Mucosa of rectum (tissue), 2 donors: ENCODE results near the gene MRPL12.
"Not testable (repeated sequence)": the region's sequence is repeated elsewhere in the genome, so short reads cannot be mapped to it uniquely, and the experiment has no call there.

ENCODE experiments used
- H3K27ac ChIP-seq, 2 donors: one replicate each; pipeline ENCODE4 v1.7.0; 2013; ENCODE audit warnings: inconsistent platforms in 2 of 2, low read depth in 2 of 2, low read length in 2 of 2
- H3K27me3 ChIP-seq, 2 donors: one replicate each; pipeline ENCODE4 v1.7.0; 2013; ENCODE audit warnings: low read length in 2 of 2; ENCODE audit not compliant: control insufficient read depth in 2 of 2, insufficient read depth in 2 of 2
- H3K36me3 ChIP-seq, 2 donors: one replicate each; pipeline ENCODE4 v1.7.0; 2013; ENCODE audit warnings: low read length in 2 of 2; ENCODE audit not compliant: control insufficient read depth in 2 of 2, insufficient read depth in 2 of 2
- H3K4me1 ChIP-seq, 2 donors: one replicate each; pipeline ENCODE4 v1.7.0; 2013; ENCODE audit warnings: low read length in 2 of 2, mild to moderate bottlenecking in 1 of 2; ENCODE audit not compliant: control insufficient read depth in 2 of 2, insufficient read depth in 2 of 2
- H3K4me3 ChIP-seq, 2 donors: one replicate each; pipeline ENCODE4 v1.7.0; 2013; ENCODE audit warnings: low read length in 2 of 2
- H3K9ac ChIP-seq, 2 donors: one replicate each; pipeline ENCODE4 v1.7.0; 2013; ENCODE audit warnings: low read length in 2 of 2, low read depth in 1 of 2, mild to moderate bottlenecking in 1 of 2
- H3K9me3 ChIP-seq, 2 donors: one replicate each; pipeline ENCODE4 v1.7.0; 2013; ENCODE audit warnings: low read length in 2 of 2; ENCODE audit not compliant: control insufficient read depth in 2 of 2
- donor health status: healthy.
- donor health status: Normal muscosa, but diverticular disease.

The MRPL12 gene

DNA sequence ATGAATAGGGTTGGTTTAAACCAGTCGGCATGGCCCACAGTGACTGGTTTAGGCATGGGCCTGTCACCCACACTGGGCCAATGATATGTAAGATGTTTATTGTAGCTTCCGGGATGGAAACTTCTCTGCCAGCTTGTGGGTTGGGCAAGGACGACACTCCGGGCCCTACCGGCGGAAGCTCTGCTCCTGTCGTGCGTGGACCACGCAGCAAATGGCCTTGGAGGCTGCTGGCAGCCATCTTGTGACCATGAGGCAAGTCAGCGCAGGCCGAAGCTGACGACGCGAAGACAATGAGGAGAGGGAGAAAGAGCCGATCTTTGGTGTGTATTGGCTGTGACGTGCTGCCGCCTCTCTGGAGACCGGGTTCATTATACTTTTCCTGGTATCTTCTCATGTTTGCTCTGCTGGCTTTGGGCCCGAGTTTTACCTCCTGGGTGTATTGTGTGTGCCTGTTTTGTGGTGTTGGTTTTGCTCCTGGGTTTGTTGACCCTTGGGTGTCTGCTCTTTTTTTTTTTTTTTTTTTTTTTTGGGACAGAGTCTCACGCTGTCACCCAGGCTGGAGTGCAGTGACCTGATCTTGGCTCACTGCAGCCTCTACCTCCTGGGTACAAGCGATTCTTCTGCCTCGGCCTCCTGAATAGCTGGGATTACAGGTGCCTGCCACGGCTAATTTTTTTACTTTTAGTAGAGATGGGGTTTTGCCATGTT lies 24.3 kb downstream of the MRPL12 start:
- Histone ChIP-seq H3K9ac (peak overlapping the region in 1 of 2 donors; percentile 58), H3K4me3 (peak overlapping the region; percentile 48 to 60), H3K27me3 (no peaks in the 10 kb centered on the region), H3K4me1 (peaks cover 16 to 23% of the 10 kb centered on the region in 2 donors), H3K36me3 (no peaks in the 10 kb centered on the region), H3K27ac (peak overlapping the region; percentile 71 to 89), H3K9me3 (no peaks in the 10 kb centered on the region)

DNA sequence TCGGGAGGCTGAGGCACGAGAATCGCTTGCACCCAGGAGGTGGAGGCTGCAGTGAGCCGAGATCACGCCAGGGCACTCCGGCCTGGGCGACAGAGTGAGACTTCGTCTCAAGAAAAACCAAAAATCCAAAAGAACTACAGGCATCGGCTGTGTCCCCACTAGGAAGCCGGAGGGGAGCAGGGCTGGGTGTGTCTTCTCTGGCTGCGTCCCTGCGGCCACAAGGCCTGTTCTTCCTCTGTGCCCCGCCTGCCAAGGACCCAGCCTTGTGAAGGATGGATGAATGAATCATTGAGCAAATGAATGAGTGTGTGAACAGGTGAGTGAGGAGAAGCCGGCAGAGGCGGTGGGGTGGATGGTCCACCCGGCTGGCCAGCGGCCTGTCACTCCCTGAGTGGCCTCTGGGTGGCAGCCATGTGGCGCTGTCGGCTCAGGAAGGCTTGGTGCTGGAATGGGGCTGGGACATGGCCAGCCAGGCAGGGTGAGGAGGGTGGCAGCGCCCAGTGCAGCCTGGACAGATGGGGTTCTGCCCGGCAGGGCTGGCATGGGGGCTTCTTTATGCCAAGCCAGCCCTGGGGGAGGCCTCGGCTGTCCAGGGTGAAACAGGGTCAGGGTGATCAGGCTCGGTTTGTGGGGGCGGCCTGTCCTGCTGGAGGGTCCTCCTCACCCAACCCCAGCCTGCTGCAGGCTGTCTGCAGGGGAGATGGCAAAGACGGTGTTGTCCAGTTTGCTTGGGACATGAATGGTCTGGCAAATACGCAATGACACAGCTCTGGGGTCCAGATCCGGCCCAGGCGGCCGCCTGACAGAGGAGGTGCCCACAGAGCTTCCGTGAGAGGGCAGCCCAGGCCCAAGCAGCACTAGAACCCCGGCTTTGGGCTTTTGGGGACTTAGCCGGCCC lies 30.6 kb downstream of the MRPL12 start:
- Histone ChIP-seq H3K9ac (peak overlapping the region in 1 of 2 donors; percentile 62), H3K27ac (peak overlapping the region in 1 of 2 donors; percentile 42), H3K36me3 (no peaks in the 10 kb centered on the region), H3K4me3 (peak overlapping the region in 1 of 2 donors; percentile 44), H3K9me3 (no peaks in the 10 kb centered on the region), H3K27me3 (peaks cover 0 to 3% of the 10 kb centered on the region in 2 donors), H3K4me1 (peaks cover 22 to 25% of the 10 kb centered on the region in 2 donors)

DNA sequence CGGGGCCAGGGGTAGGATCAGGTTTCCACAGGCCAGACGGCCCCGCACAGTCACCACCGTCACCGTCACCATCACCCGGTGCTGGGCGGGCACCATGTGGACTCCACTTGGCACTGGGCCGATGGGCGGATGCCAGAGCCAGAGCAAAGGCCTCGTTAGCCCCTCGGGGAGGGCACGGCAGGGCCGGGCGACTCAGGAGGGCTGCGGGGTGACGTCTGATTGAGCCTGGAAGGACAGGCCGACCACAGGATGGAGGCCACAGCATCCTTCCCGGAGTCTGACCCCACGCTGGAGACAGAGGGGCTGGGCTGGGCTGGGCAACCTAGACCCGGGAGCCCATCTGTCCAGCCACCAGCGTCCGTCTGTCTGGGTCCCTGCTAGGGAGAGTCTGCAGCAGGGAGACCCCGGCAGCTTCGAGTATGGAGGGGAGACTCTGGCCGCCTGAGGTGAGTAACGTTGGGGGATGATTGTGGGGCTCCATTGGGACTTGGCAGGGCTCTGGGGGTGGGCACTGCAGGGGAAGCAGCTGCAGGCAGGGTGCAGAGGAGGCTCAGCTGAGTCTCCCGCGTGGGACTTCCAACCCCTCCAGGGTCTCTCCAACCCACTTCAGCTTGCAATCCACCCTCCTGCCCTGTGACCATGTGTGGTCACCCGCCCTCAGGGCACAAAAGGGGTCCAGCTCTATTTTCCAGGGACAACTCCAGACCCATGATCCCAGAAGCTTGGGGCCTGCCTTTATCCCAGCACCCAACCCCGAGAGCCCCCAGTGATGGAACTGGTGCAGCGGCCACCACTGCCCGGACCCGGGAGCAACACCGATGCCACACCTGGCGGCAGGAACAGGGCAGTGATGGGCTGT lies 31.5 kb downstream of the MRPL12 start:
- no peaks in the 10 kb centered on the region for H3K36me3 ChIP-seq
- H3K27me3 ChIP-seq: peaks cover 0 to 3% of the 10 kb centered on the region in 2 donors
- H3K9ac ChIP-seq: peak overlapping the region in 1 of 2 donors; percentile 62
- H3K4me1 ChIP-seq: peaks cover 22 to 25% of the 10 kb centered on the region in 2 donors
- H3K9me3 ChIP-seq: no peaks in the 10 kb centered on the region
- peak overlapping the region in 1 of 2 donors; percentile 7 for H3K4me3 ChIP-seq
- H3K27ac ChIP-seq: peak overlapping the region in 1 of 2 donors; percentile 42

DNA sequence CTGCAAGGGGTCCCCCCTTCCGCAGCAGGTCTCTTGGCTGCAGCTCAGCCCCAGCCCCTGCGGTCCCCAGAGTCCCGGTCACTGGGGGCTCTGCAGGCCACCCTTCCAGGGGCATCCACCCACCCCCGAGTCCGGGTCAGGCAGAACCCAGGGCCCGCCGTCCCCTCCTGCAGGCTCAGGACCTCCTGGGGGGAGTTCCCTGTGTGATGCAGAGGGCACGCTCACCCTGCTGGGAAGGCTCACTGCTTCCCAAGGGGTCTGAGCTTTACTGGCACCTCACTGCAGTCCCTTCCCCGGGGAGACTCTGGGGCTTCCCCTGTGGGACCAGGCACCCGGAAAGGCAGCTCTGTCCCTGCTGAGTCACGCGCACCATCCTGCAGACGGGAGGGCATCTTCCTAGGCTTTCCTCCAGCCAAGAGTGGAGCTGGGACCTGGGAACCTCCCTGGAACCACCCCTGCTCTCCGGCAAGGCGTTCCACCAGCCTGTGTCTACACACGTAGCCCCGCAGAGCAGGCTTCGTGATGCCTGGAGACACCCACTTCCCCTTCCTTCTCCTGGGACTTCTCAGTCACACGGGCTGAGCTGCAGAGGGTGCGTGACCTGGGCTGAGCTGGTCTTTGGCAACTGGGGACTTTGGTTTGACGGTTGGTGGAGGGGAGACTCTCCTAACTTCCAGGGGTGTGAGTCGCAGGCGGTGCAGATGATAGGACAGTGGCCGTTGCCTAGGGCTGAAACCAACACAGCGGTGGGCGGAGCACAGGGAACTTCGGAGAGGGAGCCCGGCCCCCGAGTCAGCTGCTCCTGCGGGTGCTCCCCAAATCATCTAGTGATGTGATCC lies 32.3 kb downstream of the MRPL12 start:
- Histone ChIP-seq H3K27ac (peak overlapping the region; percentile 38 to 52), H3K4me3 (peak overlapping the region; percentile 52 to 56), H3K36me3 (no peaks in the 10 kb centered on the region), H3K9ac (peak overlapping the region; percentile 49 to 60), H3K9me3 (no peaks in the 10 kb centered on the region), H3K27me3 (peaks cover 0 to 4% of the 10 kb centered on the region in 2 donors), H3K4me1 (peaks cover 22 to 25% of the 10 kb centered on the region in 2 donors)

DNA sequence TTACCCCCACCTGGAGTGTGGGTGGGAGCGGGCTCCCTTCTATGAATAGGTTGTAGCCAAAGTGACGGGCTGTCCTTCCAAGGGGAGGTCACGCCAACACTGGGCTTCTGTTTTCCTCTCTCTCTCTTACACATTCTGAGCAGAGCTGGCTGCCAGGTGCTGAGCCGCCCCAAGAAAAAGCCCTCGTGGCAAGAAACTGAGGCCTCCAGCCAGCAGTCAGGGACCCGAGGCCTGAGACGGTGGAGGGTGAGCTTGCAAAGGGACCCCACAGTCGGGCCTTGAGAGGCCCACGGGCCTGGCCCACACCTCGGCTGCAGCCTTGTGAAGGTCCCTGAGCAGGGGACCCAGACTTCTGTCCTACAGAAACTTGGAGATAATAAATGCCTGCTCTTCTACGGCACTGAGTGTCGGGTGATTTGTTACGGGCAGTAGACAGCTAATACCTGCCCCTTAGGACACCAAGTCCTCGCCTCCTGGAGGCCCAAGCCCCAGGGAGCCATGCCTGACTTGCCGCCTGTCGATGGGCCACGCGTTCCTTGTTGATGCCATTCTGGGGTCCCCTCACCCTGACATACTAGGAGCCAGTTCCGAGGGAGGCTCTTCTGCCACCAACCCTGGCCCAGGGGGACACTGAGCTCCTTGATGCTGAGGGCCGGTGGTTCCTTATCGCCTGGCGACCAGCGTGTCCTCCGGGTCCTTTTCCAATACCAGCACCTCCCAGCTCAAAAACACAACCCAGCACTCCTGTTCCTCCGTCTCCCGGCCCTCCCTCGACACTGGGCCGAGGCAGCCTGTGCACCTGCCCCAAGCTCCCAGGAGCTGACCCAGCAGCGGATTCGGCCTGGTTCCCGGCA lies 35.0 kb downstream of the MRPL12 start:
- H3K4me3 ChIP-seq: no peak overlapping the region

DNA sequence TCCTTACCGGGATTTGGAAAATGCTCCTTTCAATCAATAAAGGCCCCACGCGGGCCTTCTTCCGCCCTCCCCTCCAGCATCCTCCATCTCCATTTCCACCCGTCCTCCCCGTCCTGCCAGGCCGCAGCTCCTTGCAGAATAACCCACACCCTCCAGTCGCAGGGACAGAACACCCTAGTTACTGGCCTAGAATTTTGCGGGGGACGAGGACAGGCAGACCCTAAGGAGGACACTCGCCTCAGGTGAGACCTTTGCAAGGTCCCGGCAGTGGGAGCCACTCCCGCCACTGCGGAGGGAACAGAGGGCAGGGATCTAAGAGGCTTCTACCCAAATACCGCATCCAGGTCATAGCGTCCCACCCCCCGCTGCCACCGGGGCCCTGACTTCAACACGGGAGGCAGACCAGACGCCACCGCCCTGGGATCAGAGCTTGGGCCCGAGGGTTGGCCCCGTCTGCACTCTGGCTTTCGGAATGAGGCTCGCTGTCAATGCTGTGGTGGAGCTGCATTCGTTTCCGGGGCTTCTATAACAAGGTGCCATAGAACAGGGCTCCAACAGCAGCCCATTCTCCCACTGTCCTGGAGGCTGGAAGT lies 35.7 kb downstream of the MRPL12 start:
- no peaks in the 10 kb centered on the region for H3K36me3 ChIP-seq
- no peak overlapping the region for H3K27ac ChIP-seq
- peaks cover 7 to 10% of the 10 kb centered on the region in 2 donors for H3K27me3 ChIP-seq
- no peaks in the 10 kb centered on the region for H3K9me3 ChIP-seq
- H3K9ac ChIP-seq: no peak overlapping the region
- peaks cover 21 to 24% of the 10 kb centered on the region in 2 donors for H3K4me1 ChIP-seq
- no peak overlapping the region for H3K4me3 ChIP-seq

More for the DNA sequence above, 35.0 kb downstream of the MRPL12 start:
- Histone ChIP-seq H3K4me1 (peaks cover 22 to 25% of the 10 kb centered on the region in 2 donors), H3K36me3 (no peaks in the 10 kb centered on the region), H3K27me3 (peaks cover 10% of the 10 kb centered on the region in 2 donors), H3K27ac (no peak overlapping the region), H3K9ac (no peak overlapping the region), H3K9me3 (no peaks in the 10 kb centered on the region)

DNA sequence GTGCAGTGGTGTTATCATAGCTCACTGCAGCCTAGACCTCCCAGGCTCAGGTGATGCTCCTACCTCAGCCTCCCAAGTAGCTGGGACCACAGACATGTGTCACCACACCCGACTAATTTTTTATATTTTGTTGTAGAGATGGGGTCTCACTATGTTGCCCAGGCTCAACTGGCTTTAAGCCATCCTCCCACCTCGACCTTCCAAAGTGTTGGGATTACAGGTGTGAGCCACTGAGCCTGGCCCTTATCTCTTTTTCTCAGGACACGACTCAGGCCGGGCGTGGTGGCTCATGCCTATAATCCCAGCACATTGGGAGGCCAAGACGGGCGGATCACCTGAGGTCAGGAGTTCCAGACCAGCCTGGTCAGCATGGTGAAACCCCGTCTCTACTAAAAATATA lies 36.4 kb downstream of the MRPL12 start:
- H3K27me3 ChIP-seq, H3K36me3 ChIP-seq: not testable (repeated sequence)

DNA sequence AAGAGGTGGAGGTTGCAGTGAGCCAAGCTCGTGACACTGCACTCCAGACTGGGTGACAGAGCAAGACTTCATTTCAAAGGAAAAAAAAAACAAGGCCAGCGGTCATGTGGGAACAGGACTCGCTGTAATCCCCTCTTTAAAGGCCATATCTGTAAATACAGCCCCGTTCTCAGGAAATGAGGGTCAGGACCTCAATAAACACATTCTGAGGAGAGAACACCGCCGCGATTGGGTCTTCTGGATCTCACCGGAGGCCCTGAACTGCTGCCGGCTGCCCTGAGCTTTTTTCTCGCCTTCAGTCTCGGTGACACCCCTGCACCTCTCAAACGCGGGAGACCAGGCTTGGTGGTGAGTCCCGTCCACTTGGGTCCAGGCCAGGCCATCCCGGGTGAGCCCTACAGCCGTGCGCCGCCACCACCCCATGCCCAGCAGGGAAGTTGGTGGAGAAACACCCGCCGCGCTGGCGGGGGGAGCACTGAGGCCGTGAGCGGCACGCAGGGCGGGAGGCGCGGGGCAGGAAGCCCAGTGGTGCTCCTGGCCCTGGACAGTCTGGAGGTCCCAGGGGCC lies 37.3 kb downstream of the MRPL12 start:
- peaks cover 7 to 10% of the 10 kb centered on the region in 2 donors for H3K27me3 ChIP-seq
- H3K4me1 ChIP-seq: peaks cover 5 to 9% of the 10 kb centered on the region in 2 donors
- no peak overlapping the region for H3K4me3 ChIP-seq

More for the DNA sequence above, 36.4 kb downstream of the MRPL12 start:
- not testable (repeated sequence) for H3K27ac ChIP-seq, H3K4me3 ChIP-seq, H3K9me3 ChIP-seq, H3K9ac ChIP-seq
- H3K4me1 ChIP-seq: peaks cover 14 to 18% of the 10 kb centered on the region in 2 donors

More for the DNA sequence above, 37.3 kb downstream of the MRPL12 start:
- H3K36me3 ChIP-seq: no peaks in the 10 kb centered on the region
- H3K9ac ChIP-seq: no peak overlapping the region
- no peaks in the 10 kb centered on the region for H3K9me3 ChIP-seq
- no peak overlapping the region for H3K27ac ChIP-seq
